ENCODE results near the gene FAM83C. TPM values are rescaled to one million over a fixed set of nuclear protein-coding genes. Genes with fewer than 3 reads are reported as not detected.

FAM83C gene
- total and polyA plus RNA-seq, 8 donors: 6.5 TPM; not detected in 7

- no peak for DNase-seq
- H3K4me3 ChIP-seq: no peak overlapping the region
- no peaks in the 10 kb centered on the region for H3K27me3 ChIP-seq
- no peaks in the 10 kb centered on the region for H3K36me3 ChIP-seq
- WGBS, 5 donors: 76 to 85% (median 81%) methylated on average over 4 of the region's 4 CpGs
- peaks cover 5 to 45% (median 29%) of the 10 kb centered on the region in 4 donors for H3K4me1 ChIP-seq
- no peak for TF ChIP-seq CTCF (IDR thresholded peaks at IDR 0.05)
- intact Hi-C loops (cut with DNase I; ENCODE audit: low total_unique reads): no loop called here
- H3K27ac ChIP-seq: no peak overlapping the region
- H3K9me3 ChIP-seq: no peaks in the 10 kb centered on the region
Measured at GRCh38 chr20:35328689-35329088, 36.5 kb upstream of the FAM83C start.

- H3K4me1 ChIP-seq: peaks cover 5 to 40% (median 27%) of the 10 kb centered on the region in 4 donors
- intact Hi-C loops (cut with DNase I; ENCODE audit: low total_unique reads): no loop called here
- DNase-seq: no peak
- H3K4me3 ChIP-seq: no peak overlapping the region
- H3K36me3 ChIP-seq: no peaks in the 10 kb centered on the region
- WGBS, 5 donors: 93 to 100% (median 95%) methylated on average over 3 of the region's 3 CpGs
- no peak for TF ChIP-seq POLR2A (IDR thresholded peaks at IDR 0.05)
- TF ChIP-seq POLR2AphosphoS5 (IDR thresholded peaks at IDR 0.05): no peak
- no peak for TF ChIP-seq CTCF (IDR thresholded peaks at IDR 0.05)
- TF ChIP-seq EP300 (IDR thresholded peaks at IDR 0.05): no peak
- H3K9me3 ChIP-seq: no peaks in the 10 kb centered on the region
- H3K27ac ChIP-seq: peak overlapping the region in 1 of 5 donors; percentile 66
- no peaks in the 10 kb centered on the region for H3K27me3 ChIP-seq
Measured at GRCh38 chr20:35328095-35328685, 36.0 kb upstream of the FAM83C start.

GRCh38 chr20:35327074-35327976 is 35.1 kb upstream of the FAM83C start:
- Histone ChIP-seq H3K9me3 (no peaks in the 10 kb centered on the region), H3K27me3 (no peaks in the 10 kb centered on the region), H3K36me3 (no peaks in the 10 kb centered on the region), H3K4me1 (peaks cover 5 to 36% (median 23%) of the 10 kb centered on the region in 4 donors), H3K27ac (peak overlapping the region; percentile 46 to 75 (median 63)), H3K4me3 (no peak overlapping the region)
- 80 to 85% (median 83%) methylated on average over 4 of the region's 4 CpGs for whole genome bisulfite sequencing, 5 donors
- intact Hi-C loops (cut with DNase I; ENCODE audit: low total_unique reads): no loop called here
- DNase-seq: peak; percentile 58 to 64
- TF ChIP-seq POLR2A (IDR thresholded peaks at IDR 0.05) (no peak), POLR2AphosphoS5 (IDR thresholded peaks at IDR 0.05) (peak in 2 of 3 donors; percentile 64 to 86), CTCF (IDR thresholded peaks at IDR 0.05) (no peak), EP300 (IDR thresholded peaks at IDR 0.05) (no peak)

GRCh38 chr20:35326740-35327073 is 34.5 kb upstream of the FAM83C start:
- H3K27me3 ChIP-seq: no peaks in the 10 kb centered on the region
- intact Hi-C loops (cut with DNase I; ENCODE audit: low total_unique reads): no loop called here
- no peaks in the 10 kb centered on the region for H3K9me3 ChIP-seq
- TF ChIP-seq POLR2A (IDR thresholded peaks at IDR 0.05) (no peak), POLR2AphosphoS5 (IDR thresholded peaks at IDR 0.05) (no peak), EP300 (IDR thresholded peaks at IDR 0.05) (no peak), CTCF (IDR thresholded peaks at IDR 0.05) (no peak)
- no peak overlapping the region for H3K4me3 ChIP-seq
- H3K4me1 ChIP-seq: peaks cover 5 to 36% (median 22%) of the 10 kb centered on the region in 4 donors
- WGBS, 5 donors: 79 to 95% (median 84%) methylated on average over 3 of the region's 3 CpGs
- H3K36me3 ChIP-seq: no peaks in the 10 kb centered on the region
- H3K27ac ChIP-seq: peak overlapping the region; percentile 52 to 80 (median 66)
- DNase-seq: no peak
